ENCODE measurements around the gene GRID1.
"Not testable (repeated sequence)": the region's sequence is repeated elsewhere in the genome, so short reads cannot be mapped to it uniquely, and the experiment has no call there.

The GRID1 gene

DNA sequence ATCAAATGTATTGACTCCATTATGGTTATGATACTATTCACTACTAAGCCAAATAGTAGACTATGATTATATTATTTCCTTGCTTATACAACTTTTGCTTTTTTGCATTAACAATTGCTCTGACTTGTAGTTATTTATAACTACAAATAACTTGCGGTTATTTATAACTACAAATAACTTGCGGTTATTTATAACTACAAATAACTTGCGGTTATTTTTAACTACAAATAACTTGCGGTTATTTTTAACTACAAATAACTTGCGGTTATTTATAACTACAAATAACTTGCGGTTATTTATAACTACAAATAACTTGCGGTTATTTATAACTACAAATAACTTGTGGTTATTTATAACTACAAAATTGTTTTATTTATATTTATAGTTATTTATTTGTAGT is 436.6 kb downstream of the GRID1 start:
- not testable (repeated sequence) for DNase-seq

DNA sequence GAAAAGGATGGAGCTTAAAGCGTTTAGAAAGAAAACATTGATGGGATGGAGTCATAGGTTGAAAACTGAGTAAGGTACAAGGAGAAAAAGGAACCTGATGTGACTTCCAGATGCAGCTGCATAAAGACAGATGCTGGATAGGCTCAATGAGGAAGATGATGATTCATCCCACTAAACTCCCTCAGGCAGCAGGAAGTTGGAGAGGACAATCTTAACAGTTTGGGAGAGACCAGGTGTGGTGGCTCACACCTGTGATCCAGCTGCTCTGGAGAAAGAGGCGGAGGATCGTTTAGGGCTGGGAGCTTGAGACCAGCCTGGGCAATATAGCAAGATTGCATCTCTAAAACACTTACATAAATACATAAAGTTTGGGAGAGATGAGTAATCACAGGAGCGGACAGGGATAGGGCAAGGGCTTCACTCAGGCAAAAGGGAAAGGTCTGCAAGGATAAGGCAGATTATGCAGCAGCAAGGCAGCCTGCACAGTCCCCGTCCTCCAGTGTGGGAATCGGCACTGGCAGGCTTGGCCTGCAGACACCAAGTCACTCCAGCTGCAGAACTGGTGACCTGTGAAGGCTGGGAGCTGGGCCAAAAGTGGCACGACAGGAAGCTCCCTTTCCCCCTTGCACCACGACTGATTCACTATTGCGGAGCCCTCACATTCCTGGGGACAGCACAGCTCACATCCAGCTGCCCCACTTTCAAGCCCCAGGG is 438.5 kb downstream of the GRID1 start:
- DNase-seq: peak; percentile 7

DNA sequence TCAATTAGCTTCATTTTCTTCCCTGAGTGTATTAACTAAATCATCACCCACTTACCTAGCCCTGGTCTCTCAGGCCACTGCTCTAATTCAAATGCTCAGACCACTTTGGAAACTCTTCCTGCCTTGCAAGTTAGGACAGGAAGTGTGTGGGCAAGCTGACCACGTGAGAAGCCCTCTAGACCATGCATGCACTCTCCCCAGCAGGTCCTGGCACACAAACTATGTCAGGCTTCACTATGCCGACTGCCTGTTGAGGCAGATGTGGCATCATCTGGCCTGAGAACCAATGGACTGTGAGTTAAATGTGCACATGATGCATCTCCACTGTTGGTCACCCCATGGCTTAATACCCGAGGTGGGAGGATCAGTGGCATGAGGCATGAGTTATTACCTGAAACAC is 439.6 kb downstream of the GRID1 start:
- DNase-seq: no peak

DNA sequence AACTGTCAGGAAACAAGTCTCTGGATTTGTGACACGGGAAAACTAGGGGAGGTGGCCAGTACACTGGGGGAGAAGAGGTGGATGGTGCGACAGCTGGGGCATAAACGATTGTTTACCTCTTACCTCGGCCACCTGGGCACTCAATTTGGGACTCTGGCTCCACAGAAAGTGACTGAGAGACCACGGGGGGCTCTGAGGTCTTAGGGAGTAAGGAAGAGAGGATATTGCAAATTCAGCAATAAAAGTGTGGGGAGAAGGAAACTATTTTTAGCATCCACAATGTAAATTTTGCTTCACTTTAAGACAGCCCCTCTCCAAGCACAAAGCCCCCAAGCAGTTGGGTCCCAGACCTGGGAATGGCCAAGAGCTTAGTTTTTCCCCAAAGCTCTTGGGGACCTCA is 440.5 kb downstream of the GRID1 start:
- no peak for DNase-seq

DNA sequence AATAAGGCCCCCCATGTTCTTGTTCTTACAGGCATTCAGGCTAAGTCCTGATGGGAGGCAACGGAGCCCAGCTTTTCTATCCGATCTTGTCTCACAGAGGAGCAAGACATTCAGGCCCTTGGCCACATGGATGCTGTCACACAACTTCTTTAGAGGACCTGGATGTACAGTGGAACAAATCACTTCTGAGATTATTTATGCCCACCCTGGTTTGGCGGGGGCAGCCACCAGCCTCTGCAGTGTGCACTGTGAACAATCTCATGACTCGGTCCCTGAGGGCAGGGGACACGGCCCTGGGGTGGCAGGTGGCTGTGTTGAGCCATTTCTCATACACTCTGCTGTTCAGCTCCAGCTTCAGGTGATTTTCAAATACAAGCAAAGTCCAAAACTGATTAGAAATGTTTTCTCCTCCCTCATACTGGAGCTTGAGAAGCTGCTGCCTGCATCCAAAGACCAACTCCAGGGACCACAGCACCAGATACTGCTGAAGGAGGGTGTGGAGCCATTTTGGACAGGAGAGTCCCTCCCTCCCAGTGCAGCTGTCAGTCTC is 441.3 kb downstream of the GRID1 start:
- DNase-seq: no peak

GRCh38 chr10:85924382-85925102 is 442.1 kb downstream of the GRID1 start:
- DNase-seq: no peak

- DNase-seq: no peak
Measured at GRCh38 chr10:85922356-85923129, 444.1 kb downstream of the GRID1 start.

GRCh38 chr10:85921789-85922188 is 444.8 kb downstream of the GRID1 start:
- DNase-seq: no peak

DNA sequence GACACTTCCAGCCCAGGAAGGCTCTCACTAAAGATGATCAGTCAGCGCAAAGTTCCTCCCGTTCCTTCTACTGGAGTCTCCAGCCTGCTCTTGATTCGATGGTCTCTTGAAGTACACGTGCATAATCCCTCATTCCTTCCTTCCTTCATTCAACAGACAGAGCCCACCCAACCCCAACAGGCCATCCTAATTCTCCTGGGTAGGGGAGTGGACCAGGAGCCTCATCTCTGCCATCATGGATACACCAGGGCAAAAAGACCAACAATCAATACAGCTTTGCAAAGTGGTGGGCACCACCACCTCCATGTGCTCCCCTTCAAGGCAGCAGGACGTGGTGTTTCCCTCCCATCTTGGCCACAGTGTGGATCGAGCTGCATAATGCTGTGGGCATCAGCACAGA is 446.3 kb downstream of the GRID1 start:
- DNase-seq: no peak

- DNase-seq: peak; percentile 28
Measured at GRCh38 chr10:85919491-85920021, 447.0 kb downstream of the GRID1 start.

DNA sequence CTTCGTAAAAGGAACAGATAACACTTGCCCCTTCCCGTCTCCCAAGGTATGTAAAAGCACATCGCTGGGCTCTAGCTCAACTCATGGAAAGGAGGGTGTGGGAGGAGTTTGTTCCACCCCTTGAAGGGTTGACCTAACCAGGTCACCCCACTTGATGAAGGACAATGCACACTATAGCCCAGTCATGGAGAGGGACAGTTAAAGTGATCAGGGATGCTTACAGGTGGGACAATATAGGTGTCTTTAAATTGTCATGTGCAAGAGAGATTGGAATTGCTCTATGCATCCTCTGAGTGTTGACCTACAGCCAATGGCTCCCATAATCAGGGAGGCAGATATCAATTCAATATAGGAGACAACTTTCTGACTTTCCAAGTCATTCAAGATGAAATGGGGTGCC is 448.2 kb downstream of the GRID1 start:
- DNase-seq: no peak

DNA sequence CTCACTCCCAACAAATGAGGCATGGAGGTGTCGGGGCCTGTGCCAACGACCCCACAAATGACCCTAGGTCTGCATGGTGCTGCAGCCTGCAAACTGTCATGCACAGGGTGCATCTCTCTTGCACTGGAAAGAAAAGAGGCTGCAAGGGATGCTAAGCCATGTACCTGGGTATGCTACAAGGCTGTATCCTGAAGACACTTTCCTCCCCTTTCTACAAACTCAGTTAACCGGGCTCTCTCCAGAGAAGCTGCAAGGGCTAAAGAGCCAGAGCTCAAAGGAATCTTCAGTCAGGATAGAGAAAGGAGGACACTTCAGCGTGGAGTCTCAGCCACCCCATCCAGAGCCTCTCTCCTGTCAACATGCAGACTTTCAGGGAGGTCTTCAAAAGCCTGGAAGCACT is 449.0 kb downstream of the GRID1 start:
- DNase-seq: no peak

DNA sequence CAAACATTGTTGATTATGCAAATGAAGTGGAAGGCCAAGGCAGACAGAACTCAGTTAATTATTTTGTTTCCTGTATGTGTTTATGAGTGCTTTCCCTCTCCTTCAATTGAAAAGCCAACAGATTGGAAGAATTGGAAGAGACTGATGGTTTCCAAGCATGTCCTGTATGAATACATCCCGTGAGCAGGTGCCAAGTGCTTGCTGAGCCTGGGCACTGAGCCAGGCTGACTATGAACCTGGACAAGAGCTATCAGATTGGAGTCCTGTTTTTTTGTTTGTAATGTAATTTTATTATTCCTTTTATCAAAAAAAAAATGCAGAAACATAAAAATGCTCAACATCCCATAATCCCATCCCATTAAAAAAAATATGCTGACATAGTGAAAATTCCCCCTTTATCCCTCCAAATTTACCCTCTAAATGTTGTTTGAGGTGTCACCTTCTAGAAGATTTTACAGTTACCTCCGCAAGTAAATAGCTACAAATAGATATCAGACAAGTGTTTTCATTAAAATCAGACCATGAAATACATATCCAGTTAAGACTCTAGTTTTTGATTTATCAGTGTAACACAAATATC is 449.5 kb downstream of the GRID1 start:
- DNase-seq: peak; percentile 82

GRCh38 chr10:85916286-85916685 is 450.3 kb downstream of the GRID1 start:
- no peak for DNase-seq

GRCh38 chr10:85915245-85915846 is 451.2 kb downstream of the GRID1 start:
- DNase-seq: no peak

DNA sequence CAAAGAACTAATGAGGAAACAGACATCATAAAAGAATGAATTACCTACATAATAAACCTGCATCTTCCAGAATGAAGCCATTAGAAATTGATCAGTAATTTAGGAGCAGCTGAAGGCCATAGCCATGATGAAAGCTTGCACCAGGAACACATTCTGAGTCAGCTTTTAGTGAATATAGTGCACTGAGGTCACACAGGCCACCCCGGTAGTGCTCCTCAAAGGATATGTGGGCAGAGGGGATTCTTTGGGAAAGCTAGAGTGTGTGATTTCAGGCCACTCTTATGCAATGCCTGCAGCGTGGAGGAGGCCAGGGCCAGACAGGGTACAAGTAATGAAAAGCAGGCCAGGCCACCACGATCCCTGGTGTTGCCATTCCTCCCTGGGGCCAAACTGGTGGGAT is 451.9 kb downstream of the GRID1 start:
- DNase-seq: no peak

DNA sequence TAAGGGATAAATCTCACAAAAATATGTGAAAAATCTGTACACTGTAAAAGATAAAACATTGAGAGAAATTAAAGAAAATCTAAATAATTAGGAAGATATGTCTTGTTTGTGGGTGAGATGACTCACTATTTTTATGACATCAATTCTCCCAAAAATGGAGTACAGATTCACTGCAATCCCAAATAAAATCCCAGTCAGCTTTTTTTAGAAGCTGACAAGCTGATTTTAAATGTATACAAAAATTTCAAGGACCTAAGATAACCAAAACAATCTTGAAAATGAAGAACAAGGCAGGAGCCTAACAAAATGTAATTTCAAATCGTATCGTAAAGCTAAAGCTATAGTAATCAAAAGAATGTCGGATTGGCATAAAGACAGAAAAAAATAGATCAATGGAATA is 458.1 kb downstream of the GRID1 start:
- DNase-seq: no peak

GRCh38 chr10:85902051-85902450 is 464.5 kb downstream of the GRID1 start:
- no peak for DNase-seq

- no peak for DNase-seq
Measured at GRCh38 chr10:85901599-85901998, 465.0 kb downstream of the GRID1 start.

GRCh38 chr10:85900487-85900886 is 466.1 kb downstream of the GRID1 start:
- no peak for DNase-seq

DNA sequence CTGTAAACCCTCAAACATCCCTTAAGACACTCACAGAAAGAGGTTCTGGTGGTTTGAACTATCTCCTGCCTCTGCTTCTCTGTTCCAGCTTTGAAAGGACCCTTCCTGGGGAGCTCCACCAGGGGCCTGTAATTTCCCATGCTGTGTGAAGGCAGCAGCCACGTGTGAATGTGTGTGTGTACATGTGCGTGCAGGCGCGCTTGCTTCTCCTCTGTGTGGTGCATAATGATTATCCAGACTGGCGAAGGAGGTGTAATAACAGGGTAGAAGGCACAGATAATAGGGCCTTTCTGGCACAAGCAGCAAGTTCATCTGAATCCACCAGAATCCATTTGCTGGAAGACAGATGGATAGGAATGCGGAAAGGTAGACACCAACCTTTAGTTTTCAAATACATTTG is 466.5 kb downstream of the GRID1 start:
- DNase-seq: no peak

- no peak for DNase-seq
Measured at GRCh38 chr10:85891472-85891871, 475.1 kb downstream of the GRID1 start.

GRCh38 chr10:85888559-85888958 is 478.0 kb downstream of the GRID1 start:
- no peak for DNase-seq

Measured in NCI-H510A treated with DMSO at 0.1 percent for 48 hours (cell line).